ENCODE results near the gene LRRC72.
"Not testable (repeated sequence)": the region's sequence is repeated elsewhere in the genome, so short reads cannot be mapped to it uniquely, and the experiment has no call there.

LRRC72 gene

DNA sequence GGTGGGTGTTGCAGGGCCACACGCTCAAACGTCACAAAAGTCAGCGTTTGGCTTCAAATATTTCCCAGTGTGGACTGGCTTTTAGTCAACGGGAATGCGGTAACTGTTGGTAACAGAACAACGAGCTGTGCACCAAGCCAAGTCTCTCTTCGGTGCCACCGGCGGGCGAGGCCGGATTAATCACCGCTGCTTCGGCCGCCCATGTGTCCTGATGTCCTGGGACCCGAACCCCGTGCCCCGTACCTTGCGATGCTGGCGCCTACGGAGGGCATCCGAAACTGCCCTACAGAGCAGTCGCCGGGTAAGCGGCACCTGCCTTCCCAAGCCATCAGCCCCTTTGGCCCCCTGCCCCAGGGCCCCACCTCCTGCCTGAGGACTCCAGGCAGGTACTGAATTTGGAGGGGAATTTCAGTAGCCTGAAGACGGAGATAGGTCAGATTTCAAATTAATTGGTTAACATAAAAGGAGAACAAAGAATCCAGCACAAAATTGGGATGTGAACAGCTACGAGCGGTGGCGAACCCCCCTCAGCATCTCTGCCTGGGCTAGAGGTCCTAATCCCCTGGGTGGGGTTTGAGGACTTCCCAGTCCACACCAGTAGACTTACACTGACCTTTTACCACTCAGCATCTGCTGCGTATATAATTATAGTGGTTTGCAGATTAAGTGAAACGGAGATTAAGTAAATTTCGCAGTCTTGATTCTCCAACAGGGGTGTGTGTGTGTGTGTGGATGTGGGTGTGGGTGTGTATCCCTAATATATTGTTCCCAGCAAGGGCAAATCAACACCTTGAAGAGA is at the start of gene LRRC72:
Gene LRRC72 (plus strand): TSS at position 84 of the 799 bp plus-strand sequence. CDS start 128 bp downstream, at position 212.
- in situ Hi-C loops (cut with MboI; ENCODE audit: low sequenced_read_pairs): no loop called here

DNA sequence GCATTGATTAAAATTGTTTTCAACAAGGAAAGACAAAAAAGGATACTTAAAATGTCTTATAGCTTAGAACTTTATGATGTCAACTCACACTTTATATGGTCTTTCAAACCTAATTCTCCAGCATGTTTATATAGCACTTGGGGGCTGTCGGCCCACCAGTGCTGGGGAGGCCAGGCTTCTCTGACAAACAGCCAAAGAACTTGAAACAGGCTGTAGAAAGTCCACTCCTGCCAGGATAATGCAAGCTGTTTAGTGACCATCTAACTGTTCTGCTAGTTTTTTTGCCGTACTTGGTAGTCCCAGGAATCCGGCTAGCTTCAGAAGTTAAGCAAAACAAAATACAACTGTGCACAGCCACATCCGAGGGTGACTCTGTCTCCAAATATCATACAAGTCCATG is 47.5 kb upstream of the LRRC72 start:
- in situ Hi-C loops (cut with MboI; ENCODE audit: low sequenced_read_pairs): no loop called here

DNA sequence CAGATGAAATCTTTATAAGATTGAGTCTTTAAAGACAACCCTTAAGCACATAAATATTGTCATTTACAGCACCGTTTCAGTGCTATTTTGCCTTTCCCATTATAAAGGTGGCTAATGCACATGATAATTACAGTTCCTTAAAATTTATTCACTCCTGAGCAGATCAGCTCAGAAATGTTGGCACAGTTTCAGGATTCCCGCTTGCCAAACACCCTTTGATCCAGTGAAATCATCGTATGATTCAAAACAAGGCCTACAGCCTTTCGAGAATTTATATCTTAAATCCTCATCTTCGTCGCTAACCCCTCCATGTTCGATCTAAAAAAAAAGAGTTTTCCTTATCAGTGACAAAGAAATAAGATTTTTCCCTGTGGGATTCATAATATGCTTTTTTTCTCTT is 47.0 kb upstream of the LRRC72 start:
- in situ Hi-C loops (cut with MboI; ENCODE audit: low sequenced_read_pairs): no loop called here

DNA sequence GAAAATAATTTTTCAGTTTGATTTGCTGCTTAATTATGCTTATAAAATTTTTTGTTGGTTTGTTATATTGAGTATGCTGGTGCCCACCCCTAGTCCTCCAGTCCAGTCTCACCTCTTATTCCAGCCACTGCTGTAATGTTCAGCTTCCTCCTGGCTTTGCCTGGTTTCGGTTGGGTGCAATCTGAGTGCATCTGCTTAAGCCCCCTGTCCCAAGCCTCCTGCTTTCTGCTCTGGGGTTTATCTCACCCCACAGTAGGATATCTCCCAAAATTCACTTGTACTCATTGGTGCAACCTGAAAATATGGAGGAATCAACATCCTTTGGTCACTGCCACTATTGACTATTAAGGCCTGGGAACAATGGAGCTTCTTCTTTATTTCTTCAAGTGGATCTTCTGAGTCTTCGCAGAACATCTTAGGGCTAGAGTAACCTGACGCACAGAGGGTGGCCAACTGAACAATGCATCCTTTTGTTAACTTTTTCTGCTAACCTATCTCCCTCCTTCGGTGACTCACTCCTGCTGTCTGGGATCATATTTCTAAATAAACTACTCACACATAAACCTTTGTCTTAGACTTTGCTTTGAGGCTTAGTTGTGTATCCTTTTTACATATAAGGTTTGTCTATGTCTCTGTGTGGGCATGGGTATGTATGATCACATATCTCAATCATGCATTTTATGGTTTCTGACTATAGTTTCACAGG is 42.0 kb upstream of the LRRC72 start:
- in situ Hi-C loops (cut with MboI; ENCODE audit: low sequenced_read_pairs): no loop called here

DNA sequence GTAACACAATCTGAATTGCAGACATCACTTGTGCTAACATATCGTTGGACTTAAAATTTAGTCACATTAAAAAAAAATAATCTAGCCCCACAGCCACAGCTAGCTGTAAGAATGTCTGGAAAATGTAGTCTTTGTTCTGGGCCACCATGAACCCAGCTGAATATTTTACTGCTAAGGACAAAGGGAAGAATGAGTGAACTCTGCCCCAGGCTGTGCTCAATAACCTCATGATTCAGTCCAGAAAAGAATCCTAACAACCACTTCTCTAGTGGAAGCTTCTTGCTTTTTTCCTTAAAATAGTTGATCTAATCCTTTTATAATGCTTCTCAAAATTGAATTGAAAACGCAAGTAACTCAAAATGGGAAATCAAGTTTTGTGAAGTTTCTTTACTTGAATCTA is 35.5 kb upstream of the LRRC72 start:
- in situ Hi-C loops (cut with MboI; ENCODE audit: low sequenced_read_pairs): no loop called here

DNA sequence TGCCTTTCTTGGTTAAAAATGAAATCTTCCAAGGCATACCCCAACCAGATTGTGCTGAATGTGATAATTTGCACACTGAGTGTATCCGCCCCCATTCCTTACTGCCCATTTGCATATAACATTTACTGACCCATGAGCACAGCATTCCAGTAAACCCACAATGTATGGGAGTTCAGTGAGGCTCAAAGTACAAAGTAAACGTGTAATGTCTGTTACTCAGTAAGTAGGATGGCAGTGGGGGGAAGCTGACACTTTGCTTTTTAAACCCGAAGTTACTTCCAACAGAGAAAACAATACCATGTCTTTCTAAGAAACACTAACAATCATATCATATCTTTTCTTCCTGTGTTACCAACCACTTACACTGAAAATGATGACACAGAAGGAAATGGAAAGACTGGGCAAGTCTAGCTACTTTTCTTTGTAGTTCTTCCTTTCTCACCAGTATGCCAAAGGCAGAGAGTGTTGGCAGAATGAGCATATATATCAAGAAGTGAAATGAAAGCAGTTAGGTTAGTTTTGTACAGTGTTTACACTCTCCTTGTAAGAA is 34.0 kb upstream of the LRRC72 start:
- in situ Hi-C loops (cut with MboI; ENCODE audit: low sequenced_read_pairs): no loop called here

DNA sequence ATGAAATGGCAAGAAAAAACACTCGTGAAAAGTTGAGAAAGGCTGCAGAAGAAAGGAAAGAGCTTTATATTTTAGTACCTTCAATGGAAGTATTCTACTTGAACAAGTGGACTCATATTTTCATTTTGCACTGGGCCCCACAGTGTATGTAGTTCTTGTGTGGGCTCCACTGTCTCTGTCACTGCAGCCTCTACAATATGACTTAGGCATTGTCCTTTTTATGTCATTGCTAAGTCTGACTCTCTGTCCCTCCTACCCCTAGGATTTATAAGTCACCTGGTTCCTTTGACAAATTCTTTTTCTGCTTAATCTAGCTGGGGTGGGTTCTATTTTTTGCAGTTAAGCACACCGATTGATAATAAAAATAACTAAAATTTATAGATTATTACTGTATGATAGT is 33.4 kb upstream of the LRRC72 start:
- in situ Hi-C loops (cut with MboI; ENCODE audit: low sequenced_read_pairs): no loop called here

DNA sequence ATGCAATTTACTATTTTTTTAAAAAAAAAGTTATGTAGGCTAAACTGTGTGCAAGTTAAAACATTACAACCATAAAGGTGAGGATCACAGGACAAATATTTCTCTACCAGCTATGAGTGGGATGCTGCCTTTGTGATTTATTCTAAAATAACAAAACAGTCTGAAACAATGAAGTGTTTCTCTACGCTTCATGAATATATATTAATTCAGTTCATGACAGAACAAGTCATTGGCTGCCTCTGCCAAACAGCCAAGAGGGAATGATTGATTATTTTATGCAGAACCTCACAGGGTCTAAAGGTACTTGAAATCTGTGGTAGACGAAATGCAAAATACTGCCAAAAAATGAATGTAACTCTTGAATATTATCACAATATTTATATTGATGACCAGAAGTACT is 32.1 kb upstream of the LRRC72 start:
- in situ Hi-C loops (cut with MboI; ENCODE audit: low sequenced_read_pairs): no loop called here

DNA sequence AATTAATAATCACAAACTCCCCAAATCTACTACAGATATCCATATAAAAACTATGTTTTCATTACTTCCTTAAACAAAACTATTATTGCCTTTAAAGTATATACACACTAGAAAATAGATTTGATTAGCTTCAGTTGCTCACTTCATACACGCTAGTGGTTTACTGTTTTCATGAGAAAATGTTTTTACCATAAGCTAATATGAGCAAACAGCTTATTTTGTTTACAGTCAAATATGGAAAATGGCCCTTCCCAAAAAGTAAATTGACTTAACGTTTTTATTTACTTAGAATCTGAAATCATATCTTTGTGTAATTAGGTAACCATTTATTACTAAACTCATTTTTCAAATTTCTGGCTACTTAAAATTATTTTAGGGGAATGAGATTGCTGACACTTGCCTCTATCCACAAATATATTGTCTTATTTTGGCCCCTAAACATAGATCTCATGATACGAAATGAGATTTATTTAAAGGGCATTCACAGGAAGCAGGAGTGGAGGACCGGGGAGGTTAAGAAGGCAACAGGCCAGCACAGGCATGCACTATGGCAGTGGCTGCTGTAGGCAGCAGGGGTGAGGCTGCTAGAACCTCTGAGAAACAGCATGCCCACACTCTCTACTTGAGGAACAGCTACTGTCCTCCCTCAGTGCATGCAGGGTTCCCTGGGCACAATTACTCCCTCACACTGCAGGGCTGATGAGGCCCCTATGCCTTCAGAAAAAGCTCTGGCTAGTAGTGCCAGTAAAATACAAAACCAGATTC is 31.5 kb upstream of the LRRC72 start:
- in situ Hi-C loops (cut with MboI; ENCODE audit: low sequenced_read_pairs): no loop called here

DNA sequence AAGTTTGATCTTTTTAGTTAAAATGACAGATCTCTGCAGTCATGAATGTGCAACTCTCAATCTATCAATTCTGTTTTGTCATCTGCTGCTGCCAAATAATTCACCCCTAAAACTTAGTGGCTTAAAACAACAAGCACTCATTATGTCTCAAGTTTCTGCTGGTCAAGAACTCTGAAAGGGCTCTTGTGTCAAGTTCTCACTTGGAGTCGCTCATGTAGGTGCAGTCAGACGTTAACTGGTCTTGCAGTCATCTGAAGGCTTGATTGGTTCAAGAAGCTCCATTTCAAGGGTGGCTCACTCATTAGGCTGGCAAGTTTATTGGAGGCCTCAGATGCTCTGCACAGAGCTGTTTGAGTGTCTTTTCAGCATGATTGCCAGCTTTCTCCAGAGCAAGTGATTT is 28.5 kb upstream of the LRRC72 start:
- in situ Hi-C loops (cut with MboI; ENCODE audit: low sequenced_read_pairs): no loop called here

DNA sequence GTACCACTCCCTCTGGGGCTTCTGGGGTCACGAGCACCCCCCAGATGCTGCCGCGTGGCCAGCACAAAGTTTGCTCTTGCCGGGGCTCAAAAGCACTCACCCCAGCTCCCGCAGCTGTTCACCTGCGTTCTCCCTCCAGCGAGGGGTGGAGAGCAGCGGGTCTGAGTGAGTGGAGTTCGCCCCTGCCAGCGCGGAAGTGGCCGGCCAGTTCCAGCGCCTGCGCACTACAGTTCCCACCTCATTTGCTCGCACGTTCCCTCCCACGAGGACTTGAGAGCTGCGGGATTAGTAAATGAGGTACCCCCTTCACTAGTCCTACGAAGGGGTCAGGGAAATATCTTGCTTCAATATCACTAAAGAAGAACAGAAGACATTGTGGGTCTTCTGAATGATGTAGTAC is 24.3 kb upstream of the LRRC72 start:
- in situ Hi-C loops (cut with MboI; ENCODE audit: low sequenced_read_pairs): no loop called here

DNA sequence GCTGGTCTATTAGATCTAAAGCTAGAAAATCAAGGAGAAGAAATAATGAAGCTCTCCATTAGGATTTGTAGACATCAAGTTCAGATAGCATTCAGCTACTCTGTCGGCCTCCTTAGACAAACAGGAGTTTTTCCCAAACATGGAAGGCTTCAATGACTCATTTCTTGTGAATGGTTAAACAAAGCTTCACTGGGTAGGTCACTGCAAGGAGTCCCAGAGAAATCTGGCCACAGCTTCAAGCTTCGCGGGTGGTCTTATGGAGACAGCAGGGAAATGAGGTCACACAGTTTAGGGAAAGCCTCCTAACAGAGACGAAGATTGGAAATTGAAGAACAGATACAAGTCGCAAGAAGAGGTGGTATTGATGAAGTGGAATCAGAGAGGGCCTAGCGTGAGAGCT is 22.6 kb upstream of the LRRC72 start:
- in situ Hi-C loops (cut with MboI; ENCODE audit: low sequenced_read_pairs): no loop called here

DNA sequence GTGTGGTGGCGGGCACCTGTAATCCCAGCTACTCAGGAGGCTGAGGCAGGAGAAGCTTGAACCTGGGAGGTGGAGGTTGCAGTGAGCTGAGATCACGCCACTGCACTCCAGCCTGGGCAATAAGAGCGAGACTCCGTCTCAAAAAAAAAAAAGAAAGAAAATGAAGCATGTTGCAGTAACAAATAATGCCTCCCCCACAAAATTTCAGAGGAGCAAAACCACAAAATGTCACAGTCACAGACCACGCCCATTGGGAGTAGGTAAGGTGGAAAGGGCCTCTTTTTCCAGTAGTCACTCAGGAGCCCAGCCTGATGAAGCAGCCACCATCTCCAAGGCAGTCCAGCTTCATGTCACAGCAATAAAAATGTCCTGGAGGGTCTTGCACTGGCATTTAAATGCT is 20.2 kb upstream of the LRRC72 start:
- in situ Hi-C loops (cut with MboI; ENCODE audit: low sequenced_read_pairs): not testable (repeated sequence)

DNA sequence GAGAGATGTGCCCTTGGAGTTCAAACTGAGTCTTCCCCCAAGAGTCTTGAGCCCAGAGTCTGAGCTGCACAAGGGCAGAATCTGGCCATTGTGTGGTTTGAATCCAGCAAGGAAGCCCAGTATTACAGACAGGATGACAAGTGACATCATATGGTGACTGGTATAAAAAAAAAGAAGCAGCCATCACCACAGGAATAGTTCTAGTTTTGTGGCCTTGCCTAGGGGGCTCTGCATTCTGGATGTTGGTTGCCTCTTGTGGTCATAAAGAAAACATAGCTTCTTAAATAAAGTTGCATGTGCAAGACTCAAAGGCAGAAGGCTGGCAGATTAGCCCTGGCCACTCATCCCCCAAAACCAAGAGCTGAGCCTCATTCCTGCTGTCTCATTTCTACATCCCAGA is 16.8 kb upstream of the LRRC72 start:
- in situ Hi-C loops (cut with MboI; ENCODE audit: low sequenced_read_pairs): no loop called here

DNA sequence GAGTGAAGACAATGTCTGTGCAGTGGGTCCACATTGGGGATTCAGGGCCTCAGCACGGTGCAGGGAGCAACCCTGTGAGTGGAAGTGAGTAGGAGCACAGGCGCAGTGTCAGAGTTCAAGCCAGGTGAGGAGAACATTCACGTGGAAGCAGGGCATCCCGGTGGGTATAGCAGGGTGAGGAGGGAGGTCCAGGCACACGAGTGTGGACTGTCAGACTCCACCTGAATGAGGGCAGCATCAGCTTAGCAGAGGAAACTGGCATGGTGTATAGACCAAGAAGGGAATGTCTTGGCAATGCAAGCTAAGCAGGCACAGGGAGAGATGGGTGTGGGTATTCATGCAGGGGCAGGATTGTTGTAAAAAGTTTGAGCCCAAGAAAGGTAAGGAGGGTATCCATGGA is 15.3 kb upstream of the LRRC72 start:
- in situ Hi-C loops (cut with MboI; ENCODE audit: low sequenced_read_pairs): no loop called here

DNA sequence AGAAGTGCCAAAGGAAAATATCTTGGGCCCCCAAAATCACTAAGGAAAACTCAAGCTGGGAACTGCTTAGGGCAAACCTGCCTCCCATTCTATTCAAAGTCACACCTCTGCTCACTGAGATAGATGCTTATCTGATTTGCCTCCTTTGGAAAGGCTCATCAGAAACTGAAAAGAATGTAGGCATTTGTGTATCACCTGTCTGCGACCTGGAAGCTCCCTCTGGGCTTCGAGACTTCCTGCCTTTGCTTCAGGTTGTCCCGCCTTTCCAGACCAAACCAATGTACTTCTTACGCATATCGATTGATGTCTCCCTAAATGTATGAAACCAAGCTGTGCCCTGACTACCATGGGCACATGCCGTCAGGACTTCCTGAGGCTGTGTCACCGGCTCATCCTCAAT is 14.5 kb upstream of the LRRC72 start:
- in situ Hi-C loops (cut with MboI; ENCODE audit: low sequenced_read_pairs): no loop called here

DNA sequence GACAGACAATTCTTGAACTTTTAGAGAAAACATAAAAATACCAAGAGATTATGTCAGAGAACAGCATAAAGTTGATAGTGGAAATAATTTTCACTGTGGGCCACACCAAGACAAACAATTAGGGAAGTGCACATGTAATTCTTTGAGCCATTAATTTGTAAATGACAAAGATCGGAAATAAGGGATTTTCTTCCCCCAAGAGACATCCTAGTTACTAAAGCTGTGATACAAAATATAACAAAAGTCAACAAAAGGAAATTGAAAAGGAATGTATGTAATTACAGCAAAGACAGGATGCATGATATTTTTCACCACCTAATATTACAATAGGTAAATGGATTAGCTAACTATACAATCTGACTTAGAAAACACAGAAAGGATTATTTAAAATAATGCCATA is 12.4 kb upstream of the LRRC72 start:
- in situ Hi-C loops (cut with MboI; ENCODE audit: low sequenced_read_pairs): no loop called here

DNA sequence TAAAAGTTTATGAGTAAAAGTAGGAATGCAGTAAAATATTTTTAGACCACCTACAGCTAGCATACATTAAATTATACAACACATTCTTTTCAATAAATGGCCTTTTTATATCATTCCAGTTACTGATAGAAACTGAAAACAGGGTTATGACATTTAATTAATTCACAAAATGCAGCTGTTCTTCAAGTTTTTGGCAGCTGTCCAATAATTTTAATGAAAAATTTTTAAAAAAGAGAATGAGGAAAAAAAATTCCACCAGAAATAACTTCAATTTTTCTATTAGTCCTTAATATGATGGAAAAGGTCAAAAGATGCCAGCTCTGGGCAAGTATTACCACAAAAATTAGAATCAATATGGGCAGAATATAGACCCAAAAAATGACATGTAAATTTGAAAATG is 11.9 kb upstream of the LRRC72 start:
- in situ Hi-C loops (cut with MboI; ENCODE audit: low sequenced_read_pairs): no loop called here

DNA sequence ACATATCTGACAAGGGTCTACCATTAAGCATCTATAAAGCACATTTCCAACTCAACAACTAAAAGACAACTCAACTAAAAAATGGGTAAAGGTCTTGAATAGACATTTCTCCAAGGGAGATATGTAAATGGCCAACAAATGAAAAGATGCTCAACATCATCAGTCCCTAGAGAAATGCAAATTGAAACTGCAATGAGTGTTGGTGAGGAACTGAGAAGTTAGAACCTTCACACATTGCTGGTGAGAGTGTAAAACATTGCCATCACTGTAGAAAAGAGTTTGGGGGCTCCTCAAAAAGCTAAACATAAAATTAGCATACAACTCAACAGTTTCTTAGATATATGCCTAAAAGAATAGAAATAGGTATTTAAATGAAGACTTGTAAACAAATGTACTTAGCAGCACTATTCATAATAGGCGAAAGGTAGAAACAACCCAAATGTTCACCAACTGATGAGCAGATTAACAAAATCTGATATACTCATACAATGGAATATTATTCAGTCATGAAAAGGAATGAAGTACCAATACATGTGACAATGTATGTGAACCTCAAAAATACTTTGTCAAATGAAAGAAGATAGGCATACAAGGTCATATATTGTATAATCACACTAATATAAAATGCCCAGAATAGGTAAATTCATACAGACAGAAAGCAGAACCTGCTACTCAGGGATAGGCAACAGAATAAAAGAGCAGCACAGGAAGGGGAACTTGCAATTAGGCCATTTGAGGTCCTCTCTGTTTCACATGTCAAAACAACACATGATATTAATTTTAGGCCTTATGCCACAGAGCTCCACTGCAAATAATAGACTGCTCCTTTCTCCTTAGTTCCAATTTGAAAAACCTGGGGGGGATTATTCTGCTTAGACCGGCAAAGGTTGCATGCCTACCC is 10.6 kb upstream of the LRRC72 start:
- in situ Hi-C loops (cut with MboI; ENCODE audit: low sequenced_read_pairs): no loop called here

DNA sequence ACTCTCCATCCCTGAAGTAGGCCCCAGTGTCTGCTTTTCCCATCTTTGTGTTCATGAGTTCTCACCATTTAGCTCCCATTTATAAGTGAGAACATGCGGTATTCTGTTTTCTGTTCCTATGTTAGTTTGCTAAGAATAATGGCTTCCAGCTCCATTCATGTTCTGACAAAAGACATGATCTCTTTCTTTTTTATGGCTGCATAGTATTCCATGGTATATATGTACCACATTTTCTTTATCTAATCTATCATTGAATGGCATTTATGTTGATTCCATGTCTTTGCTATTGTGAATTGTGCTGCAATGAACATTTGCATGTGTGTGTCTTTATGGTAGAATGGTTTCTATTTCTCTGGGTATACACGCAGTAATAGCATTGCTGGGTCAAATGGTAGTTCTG is 6.6 kb upstream of the LRRC72 start:
- in situ Hi-C loops (cut with MboI; ENCODE audit: low sequenced_read_pairs): not testable (repeated sequence)

DNA sequence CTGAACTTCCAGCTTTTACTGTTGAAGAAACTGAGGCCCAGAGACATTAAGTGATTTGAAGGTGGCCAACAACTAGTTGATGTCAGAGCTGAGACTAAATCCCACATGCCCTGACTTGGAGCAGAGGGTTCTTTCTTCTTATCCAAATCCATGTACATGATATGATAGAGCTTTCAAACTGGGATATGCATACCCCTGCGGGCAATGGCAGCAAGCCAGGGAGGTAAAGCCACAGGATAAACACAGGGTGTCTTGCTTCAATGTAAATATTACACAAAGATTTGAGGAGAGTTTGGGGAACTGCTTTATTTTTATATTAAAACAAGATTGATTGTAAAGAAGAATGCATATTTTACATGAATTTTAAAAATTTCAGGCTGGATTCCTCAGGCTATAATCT is 2.3 kb upstream of the LRRC72 start:
- in situ Hi-C loops (cut with MboI; ENCODE audit: low sequenced_read_pairs): no loop called here

All from HL-60/S4 (cell line).